Muscle layer of duodenum (tissue), 2 donors: Measurements from ENCODE around the gene FAM169A.
"Not testable (repeated sequence)": the region's sequence is repeated elsewhere in the genome, so short reads cannot be mapped to it uniquely, and the experiment has no call there.

ENCODE experiments used
- H3K27ac ChIP-seq: one replicate; pipeline ENCODE4 v1.7.0; 2013; ENCODE audit warnings: mild to moderate bottlenecking, low read length
- H3K27me3 ChIP-seq: one replicate; pipeline ENCODE4 v1.7.0; 2013; ENCODE audit warnings: low read depth, mild to moderate bottlenecking, control low read depth, low read length
- H3K36me3 ChIP-seq, 2 donors: one replicate each; pipeline ENCODE4 v1.7.0; 2013; ENCODE audit warnings: low read length in 2 of 2, control low read depth in 1 of 2, mild to moderate bottlenecking in 1 of 2; ENCODE audit not compliant: insufficient read depth in 2 of 2, control insufficient read depth in 1 of 2
- H3K4me1 ChIP-seq, 2 donors: one replicate each; pipeline ENCODE4 v1.7.0; 2013; ENCODE audit warnings: low read length in 2 of 2, mild to moderate bottlenecking in 2 of 2, control low read depth in 1 of 2, moderate library complexity in 1 of 2; ENCODE audit not compliant: insufficient read depth in 2 of 2, control insufficient read depth in 1 of 2
- H3K4me3 ChIP-seq, 2 donors: one replicate each; pipeline ENCODE4 v1.7.0; 2013; ENCODE audit warnings: low read length in 2 of 2, low read depth in 1 of 2, mild to moderate bottlenecking in 1 of 2
- H3K9me3 ChIP-seq, 2 donors: one replicate each; pipeline ENCODE4 v1.7.0; 2013; ENCODE audit warnings: low read length in 2 of 2, control low read depth in 1 of 2, mild to moderate bottlenecking in 1 of 2; ENCODE audit not compliant: control insufficient read depth in 1 of 2
- donor health status: healthy.

The FAM169A gene

DNA sequence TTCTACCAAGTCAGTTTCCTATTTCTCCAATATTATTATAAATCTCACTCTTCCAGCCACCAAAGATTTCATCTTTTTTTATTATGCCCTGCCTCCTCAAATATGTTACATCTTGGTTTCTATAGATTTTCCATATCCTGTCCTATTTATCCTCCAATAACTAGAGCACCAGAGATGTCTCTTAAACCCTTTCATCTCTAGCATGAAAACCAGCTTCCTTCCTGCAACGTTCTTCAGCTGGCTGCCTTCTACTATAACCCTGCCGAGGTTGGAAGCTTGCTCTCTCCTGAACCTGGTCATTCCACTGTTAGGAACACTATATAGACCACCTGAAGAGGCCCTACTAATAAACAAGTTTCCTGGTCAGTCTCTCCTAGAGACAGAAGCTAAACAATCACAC is 27.9 kb downstream of the FAM169A start:
- Histone ChIP-seq H3K4me3 (no peak overlapping the region), H3K27ac (no peak overlapping the region), H3K4me1 (no peaks in the 10 kb centered on the region), H3K36me3 (no peaks in the 10 kb centered on the region), H3K27me3 (no peaks in the 10 kb centered on the region), H3K9me3 (no peaks in the 10 kb centered on the region)

DNA sequence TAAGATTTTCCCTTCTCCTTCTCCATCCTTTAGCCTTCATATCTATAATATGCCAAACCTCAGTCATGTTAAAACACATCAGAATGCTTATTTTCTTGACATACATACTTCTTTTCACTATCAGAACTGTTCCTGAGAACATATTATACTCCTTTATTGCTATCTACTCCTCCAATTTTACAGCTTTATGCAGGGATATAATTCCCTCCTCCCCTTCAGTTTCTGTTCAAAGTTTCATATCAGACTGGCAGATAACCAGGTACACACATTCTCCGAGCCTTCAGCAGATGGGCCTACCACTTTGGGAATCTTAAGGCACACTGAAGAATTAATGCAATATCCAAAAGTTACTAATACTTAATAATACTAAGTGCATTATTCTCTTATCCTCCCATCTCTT is 29.1 kb downstream of the FAM169A start:
- H3K27me3 ChIP-seq = no peaks in the 10 kb centered on the region
- no peak overlapping the region for H3K27ac ChIP-seq
- H3K36me3 ChIP-seq = no peaks in the 10 kb centered on the region
- no peak overlapping the region for H3K4me3 ChIP-seq
- no peaks in the 10 kb centered on the region for H3K4me1 ChIP-seq
- no peaks in the 10 kb centered on the region for H3K9me3 ChIP-seq

- Histone ChIP-seq H3K27me3 (no peaks in the 10 kb centered on the region), H3K4me3 (no peak overlapping the region), H3K4me1 (no peaks in the 10 kb centered on the region), H3K9me3 (no peaks in the 10 kb centered on the region), H3K36me3 (no peaks in the 10 kb centered on the region), H3K27ac (no peak overlapping the region)
Observed at GRCh38 chr5:74833537-74834266, 32.5 kb downstream of the FAM169A start.

DNA sequence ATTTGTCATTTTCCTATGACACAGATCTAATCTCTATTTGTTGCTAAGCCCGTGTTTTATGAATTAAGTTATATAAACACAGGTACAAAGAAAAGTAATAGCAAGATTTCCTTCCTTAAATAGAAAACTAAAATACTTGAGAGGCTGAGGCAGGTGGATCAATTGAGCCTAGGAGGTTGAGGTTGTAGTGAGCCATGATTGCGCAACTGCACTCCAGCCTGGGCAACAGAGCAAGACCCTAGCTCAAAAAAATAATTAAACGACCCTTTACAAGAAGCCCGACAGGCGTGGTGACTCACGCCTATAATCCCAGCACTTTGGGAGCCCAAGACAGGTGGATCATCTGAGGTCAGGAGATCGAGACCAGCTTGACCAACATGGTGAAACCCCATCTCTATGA is 36.8 kb downstream of the FAM169A start:
- Histone ChIP-seq H3K4me1 (no peaks in the 10 kb centered on the region), H3K27me3 (no peaks in the 10 kb centered on the region), H3K36me3 (no peaks in the 10 kb centered on the region), H3K27ac (no peak overlapping the region), H3K4me3 (no peak overlapping the region), H3K9me3 (no peaks in the 10 kb centered on the region)

DNA sequence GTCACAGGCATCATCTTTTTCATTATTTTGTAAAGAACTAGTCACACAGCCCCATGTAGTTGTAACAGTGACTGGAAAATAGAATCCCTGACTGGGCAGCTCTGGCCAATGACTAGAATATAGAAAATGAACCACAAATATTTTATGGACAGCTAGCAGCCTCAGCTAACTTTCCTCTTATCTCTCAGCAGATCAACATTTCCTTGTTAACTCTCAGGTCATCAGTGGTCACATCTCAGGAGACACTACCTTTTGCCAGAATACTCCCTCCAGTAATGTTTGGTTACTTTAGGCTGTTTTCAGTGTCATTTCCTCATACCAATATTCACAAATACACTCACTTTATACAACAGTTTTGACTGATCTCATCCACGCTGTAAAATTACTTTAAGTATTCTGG is 43.9 kb downstream of the FAM169A start:
- Histone ChIP-seq H3K4me3 (no peak overlapping the region), H3K36me3 (no peaks in the 10 kb centered on the region), H3K27me3 (no peaks in the 10 kb centered on the region), H3K4me1 (no peaks in the 10 kb centered on the region), H3K9me3 (no peaks in the 10 kb centered on the region), H3K27ac (no peak overlapping the region)

- H3K9me3 ChIP-seq = no peaks in the 10 kb centered on the region
- no peak overlapping the region for H3K4me3 ChIP-seq
- H3K36me3 ChIP-seq = no peaks in the 10 kb centered on the region
- H3K27me3 ChIP-seq = no peaks in the 10 kb centered on the region
- no peaks in the 10 kb centered on the region for H3K4me1 ChIP-seq
- H3K27ac ChIP-seq = no peak overlapping the region
Observed at GRCh38 chr5:74816875-74817274, 49.3 kb downstream of the FAM169A start.

DNA sequence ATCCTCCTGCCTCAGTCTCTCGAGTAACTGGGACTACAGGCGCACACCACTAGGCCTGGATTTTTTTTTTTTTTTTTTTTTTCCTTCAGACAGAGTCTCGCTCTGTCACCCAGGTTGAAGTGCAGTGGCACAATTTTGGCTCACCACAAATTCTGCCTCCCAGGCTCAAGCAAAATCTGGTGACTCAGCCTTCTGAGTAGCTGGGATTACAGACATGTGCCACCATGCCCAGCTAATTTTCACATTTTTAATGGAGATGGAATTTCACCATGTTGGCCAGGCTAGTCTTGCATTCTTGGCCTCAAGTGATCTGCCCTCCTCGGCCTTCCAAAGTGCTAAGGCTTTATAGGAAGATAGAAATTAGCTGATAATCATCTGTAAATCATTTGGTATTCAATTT is 55.3 kb downstream of the FAM169A start:
- Histone ChIP-seq H3K4me1 (no peaks in the 10 kb centered on the region), H3K27me3 (no peaks in the 10 kb centered on the region), H3K4me3 (no peak overlapping the region), H3K27ac (no peak overlapping the region), H3K9me3 (no peaks in the 10 kb centered on the region), H3K36me3 (no peaks in the 10 kb centered on the region)

- Histone ChIP-seq H3K4me3 (no peak overlapping the region), H3K9me3 (no peaks in the 10 kb centered on the region), H3K27me3 (no peaks in the 10 kb centered on the region), H3K4me1 (no peaks in the 10 kb centered on the region), H3K36me3 (no peaks in the 10 kb centered on the region), H3K27ac (no peak overlapping the region)
Observed at GRCh38 chr5:74801941-74802340, 64.2 kb downstream of the FAM169A start.

GRCh38 chr5:74801197-74801596 is 65.0 kb downstream of the FAM169A start:
- Histone ChIP-seq H3K4me3 (no peak overlapping the region), H3K36me3 (no peaks in the 10 kb centered on the region), H3K27me3 (no peaks in the 10 kb centered on the region), H3K4me1 (no peaks in the 10 kb centered on the region), H3K27ac (no peak overlapping the region), H3K9me3 (no peaks in the 10 kb centered on the region)

DNA sequence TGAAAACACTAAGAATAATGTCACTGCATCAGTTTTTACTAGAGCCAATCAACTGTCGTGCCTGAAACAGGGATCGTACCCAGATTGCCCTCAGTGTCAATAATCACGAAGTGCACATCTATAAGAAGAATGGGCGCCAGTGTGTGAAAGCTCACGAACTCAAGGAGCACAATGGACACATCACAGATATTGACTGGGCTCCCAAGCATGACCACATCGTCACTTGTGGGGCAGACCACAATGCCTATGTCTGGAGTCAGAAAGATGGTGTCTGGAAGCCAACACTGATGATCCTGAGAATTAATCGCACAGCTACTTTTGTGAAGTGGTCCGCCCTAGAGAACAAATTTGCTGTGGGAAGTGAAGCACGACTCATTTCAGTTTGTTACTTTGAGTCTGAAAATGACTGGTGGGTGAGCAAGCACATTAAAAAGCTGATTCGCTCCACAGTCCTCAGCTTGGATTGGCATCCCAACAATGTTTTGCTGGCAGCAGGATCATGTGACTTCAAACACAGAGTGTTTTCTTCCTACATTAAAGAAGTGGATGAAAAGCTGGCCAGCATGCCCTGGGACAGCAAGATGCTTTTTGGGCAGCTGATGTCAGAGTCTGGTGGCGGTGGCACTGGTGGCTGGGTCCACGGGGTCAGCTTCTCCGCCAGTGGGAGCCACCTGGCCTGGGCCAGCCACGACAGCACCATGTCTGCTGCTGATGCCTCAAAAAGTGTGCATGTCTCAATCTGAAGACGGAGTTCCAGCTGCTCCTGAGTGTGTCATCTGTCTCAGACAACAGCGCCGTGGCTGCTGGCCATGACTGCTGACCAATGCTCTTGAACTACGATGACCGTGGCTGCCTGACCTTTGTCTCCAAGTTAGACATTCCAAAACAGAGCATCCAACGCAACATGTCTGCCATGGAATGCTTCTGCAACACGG is 66.9 kb downstream of the FAM169A start:
- no peak overlapping the region for H3K4me3 ChIP-seq
- H3K9me3 ChIP-seq = no peaks in the 10 kb centered on the region
- H3K4me1 ChIP-seq = no peaks in the 10 kb centered on the region
- no peak overlapping the region for H3K27ac ChIP-seq
- no peaks in the 10 kb centered on the region for H3K27me3 ChIP-seq
- H3K36me3 ChIP-seq = no peaks in the 10 kb centered on the region

- H3K36me3 ChIP-seq, H3K27me3 ChIP-seq: not testable (repeated sequence)
Observed at GRCh38 chr5:74791669-74792068, 74.5 kb downstream of the FAM169A start.

More at GRCh38 chr5:74791669-74792068, 74.5 kb downstream of the FAM169A start:
- H3K27ac ChIP-seq, H3K4me3 ChIP-seq, H3K4me1 ChIP-seq, H3K9me3 ChIP-seq: not testable (repeated sequence)
